ENCODE measurements around the gene NFIB. TPM values are rescaled to one million over a fixed set of nuclear protein-coding genes. Genes with fewer than 3 reads are reported as not detected.

The NFIB gene
- total RNA-seq, 1 donor from 2014 or later: 9.4 TPM

DNA sequence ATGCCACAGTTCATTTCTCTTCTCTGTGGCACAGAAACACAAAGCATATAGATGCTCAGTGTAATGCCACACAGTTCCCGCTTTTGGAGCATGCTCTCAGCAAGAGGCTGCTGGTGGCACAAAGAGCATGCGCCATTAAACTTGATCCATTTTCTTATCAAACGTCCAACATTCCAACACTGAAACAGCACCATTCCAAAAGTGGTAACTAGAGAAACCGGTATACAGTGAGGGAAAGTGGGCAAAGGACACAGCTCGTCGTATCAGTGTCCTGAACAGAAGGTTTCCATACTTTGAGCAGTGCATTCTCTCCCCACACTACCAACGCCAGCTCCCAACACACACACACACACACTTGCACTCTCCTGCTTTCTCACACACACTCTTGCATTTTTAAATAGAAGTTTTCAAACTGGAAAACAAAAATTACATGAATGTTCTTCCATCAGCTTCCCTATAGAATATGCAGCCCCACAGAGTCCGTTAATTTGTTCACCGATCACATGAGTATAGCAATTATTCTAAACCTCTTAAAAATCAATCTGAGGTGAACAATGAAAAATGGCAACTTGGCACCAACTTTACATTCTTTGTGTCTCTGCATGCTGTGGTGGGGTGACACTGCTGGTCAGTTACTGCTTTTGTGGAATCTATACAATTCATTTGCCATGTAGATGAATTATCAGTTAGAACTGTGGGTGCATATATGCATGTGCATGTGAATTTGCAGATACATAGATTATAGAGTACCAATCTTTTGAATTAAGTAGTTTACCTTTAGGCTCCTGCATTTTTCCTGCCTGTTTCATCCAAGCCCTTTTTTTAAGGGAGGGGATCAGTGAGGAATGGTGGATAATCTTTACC, 5.7 kb downstream of the NFIB start:
- H3K36me3 ChIP-seq (ENCODE audit: insufficient read depth, low read length): no peaks in the 10 kb centered on the region
- Mint-ChIP-seq H3K4me1 (ENCODE audit: low read depth, unreplicated experiment) (peaks cover 8% of the 10 kb centered on the region), H3K4me3 (ENCODE audit: unreplicated experiment) (no peak overlapping the region), H3K9me3 (ENCODE audit: unreplicated experiment) (no peaks in the 10 kb centered on the region), H3K27me3 (ENCODE audit: low read depth, unreplicated experiment) (peaks cover 20% of the 10 kb centered on the region), H3K36me3 (ENCODE audit: low read depth, unreplicated experiment) (peaks cover 10% of the 10 kb centered on the region), H3K27ac (ENCODE audit: unreplicated experiment) (no peak overlapping the region)
- FAIRE-seq (no peak), DNase-seq (ENCODE audit: low read depth) (peak; percentile 70)
- H3K9me3 ChIP-seq (ENCODE audit: insufficient read depth, low read depth, low read length): no peaks in the 10 kb centered on the region
- H4K20me1 ChIP-seq (ENCODE audit: insufficient read depth, low read length): peaks cover 5% of the 10 kb centered on the region
- peak overlapping the region; percentile 42 for H3K4me3 ChIP-seq (ENCODE audit: insufficient read depth, low read depth, low read length)
- peak overlapping the region; percentile 50 for H3K9ac ChIP-seq (ENCODE audit: low read length)
- H3K27me3 ChIP-seq (ENCODE audit: insufficient read depth, low read length): no peaks in the 10 kb centered on the region
- peaks cover 43% of the 10 kb centered on the region for H3K4me1 ChIP-seq (ENCODE audit: insufficient read depth, low read length)
- peaks cover 100% of the 10 kb centered on the region for H3K79me2 ChIP-seq (ENCODE audit: insufficient read depth, low read length)
- TF ChIP-seq EZH2 (IDR thresholded peaks at IDR 0.05; ENCODE audit: insufficient read depth, low read length): no peak
- TF ChIP-seq, protein P1, sequence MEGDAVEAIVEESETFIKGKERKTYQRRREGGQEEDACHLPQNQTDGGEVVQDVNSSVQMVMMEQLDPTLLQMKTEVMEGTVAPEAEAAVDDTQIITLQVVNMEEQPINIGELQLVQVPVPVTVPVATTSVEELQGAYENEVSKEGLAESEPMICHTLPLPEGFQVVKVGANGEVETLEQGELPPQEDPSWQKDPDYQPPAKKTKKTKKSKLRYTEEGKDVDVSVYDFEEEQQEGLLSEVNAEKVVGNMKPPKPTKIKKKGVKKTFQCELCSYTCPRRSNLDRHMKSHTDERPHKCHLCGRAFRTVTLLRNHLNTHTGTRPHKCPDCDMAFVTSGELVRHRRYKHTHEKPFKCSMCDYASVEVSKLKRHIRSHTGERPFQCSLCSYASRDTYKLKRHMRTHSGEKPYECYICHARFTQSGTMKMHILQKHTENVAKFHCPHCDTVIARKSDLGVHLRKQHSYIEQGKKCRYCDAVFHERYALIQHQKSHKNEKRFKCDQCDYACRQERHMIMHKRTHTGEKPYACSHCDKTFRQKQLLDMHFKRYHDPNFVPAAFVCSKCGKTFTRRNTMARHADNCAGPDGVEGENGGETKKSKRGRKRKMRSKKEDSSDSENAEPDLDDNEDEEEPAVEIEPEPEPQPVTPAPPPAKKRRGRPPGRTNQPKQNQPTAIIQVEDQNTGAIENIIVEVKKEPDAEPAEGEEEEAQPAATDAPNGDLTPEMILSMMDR (IDR thresholded peaks at IDR 0.05; ENCODE audit: insufficient read depth, low read depth, low read length): no peak
- H3K4me2 ChIP-seq (ENCODE audit: low read length): peak overlapping the region; percentile 96
- H2AFZ ChIP-seq (ENCODE audit: low read depth, low read length): no peak overlapping the region
- peak overlapping the region; percentile 6 for H3K27ac ChIP-seq (ENCODE audit: low read depth, low read length)

DNA sequence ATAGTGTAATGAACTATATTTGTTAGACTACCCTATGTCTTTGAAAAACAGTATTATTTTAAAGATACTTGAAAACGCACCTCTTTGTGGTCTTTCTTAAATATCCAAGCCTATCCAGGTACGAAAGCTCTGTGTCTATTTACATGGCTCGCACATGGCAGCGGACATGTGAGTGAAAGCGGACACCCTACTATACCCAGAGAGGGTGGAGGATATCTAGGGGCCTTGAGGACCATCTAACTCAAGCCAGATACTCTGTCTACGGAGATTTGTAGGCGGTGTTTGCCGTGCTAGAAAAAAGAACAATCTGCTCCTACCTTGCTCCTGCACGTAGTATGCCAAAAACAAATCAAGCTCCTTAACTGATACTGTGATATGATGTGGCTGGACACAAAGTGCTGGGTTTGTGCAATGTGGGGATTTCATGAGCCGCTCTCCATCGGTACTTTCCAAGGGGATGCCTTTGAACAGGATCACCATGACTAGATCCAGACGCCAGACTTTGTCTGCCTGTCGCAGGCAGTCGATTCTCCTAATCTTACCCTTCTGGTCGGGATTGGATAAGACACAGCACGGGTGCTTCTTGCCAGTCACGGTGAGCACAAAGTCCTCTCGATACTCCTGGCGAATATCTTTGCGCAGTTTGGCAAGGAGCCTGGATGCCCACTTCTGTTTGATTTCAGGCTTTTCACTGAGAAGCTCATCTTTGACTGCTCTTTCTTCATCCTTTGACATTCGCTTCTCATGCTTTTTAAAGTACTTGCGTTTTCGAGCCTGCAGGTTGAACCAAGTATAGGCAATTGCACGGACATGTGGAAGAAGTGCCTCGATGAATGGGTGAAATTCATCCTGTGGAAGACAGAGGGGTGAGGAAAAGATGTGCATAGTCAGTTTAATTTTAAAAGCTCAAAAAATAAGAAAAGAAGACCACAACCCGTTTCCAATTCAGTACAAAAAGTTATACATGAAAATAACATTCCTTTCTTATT, 7.0 kb downstream of the NFIB start:
- Histone ChIP-seq H2AFZ (ENCODE audit: low read depth, low read length) (peak overlapping the region; percentile 16), H3K4me3 (ENCODE audit: insufficient read depth, low read depth, low read length) (peak overlapping the region; percentile 55), H3K79me2 (ENCODE audit: insufficient read depth, low read length) (peaks cover 100% of the 10 kb centered on the region), H3K36me3 (ENCODE audit: insufficient read depth, low read length) (no peaks in the 10 kb centered on the region), H3K9ac (ENCODE audit: low read length) (peak overlapping the region; percentile 64), H3K4me2 (ENCODE audit: low read length) (peak overlapping the region; percentile 96), H3K4me1 (ENCODE audit: insufficient read depth, low read length) (peaks cover 55% of the 10 kb centered on the region), H3K27me3 (ENCODE audit: insufficient read depth, low read length) (no peaks in the 10 kb centered on the region), H3K9me3 (ENCODE audit: insufficient read depth, low read depth, low read length) (no peaks in the 10 kb centered on the region), H4K20me1 (ENCODE audit: insufficient read depth, low read length) (peaks cover 5% of the 10 kb centered on the region), H3K27ac (ENCODE audit: low read depth, low read length) (peak overlapping the region; percentile 11)
- no peak overlapping the region for H3K27ac Mint-ChIP-seq (ENCODE audit: unreplicated experiment)
- H3K4me3 Mint-ChIP-seq (ENCODE audit: unreplicated experiment): peak overlapping the region; percentile 9
- no peaks in the 10 kb centered on the region for H3K9me3 Mint-ChIP-seq (ENCODE audit: unreplicated experiment)
- H3K36me3 Mint-ChIP-seq (ENCODE audit: low read depth, unreplicated experiment): peaks cover 10% of the 10 kb centered on the region
- peaks cover 14% of the 10 kb centered on the region for H3K4me1 Mint-ChIP-seq (ENCODE audit: low read depth, unreplicated experiment)
- TF ChIP-seq, protein P1 (IDR thresholded peaks at IDR 0.05; ENCODE audit: insufficient read depth, low read depth, low read length): no peak
- no peak for TF ChIP-seq EZH2 (IDR thresholded peaks at IDR 0.05; ENCODE audit: insufficient read depth, low read length)
- H3K27me3 Mint-ChIP-seq (ENCODE audit: low read depth, unreplicated experiment): peaks cover 20% of the 10 kb centered on the region
- DNase-seq (ENCODE audit: low read depth): peak; percentile 73
- no peak for FAIRE-seq
